Ectodermal cell (in vitro differentiated cells): Measurements from ENCODE around the gene CNTN5.

ENCODE experiments used
- H3K27ac ChIP-seq: 2 replicates; pipeline ENCODE4 v1.7.0; 2013; ENCODE audit warnings: mild to moderate bottlenecking, low read depth, low read length; ENCODE audit not compliant: insufficient read depth, poor library complexity, severe bottlenecking
- H3K27me3 ChIP-seq: 2 replicates; pipeline ENCODE4 v1.7.0; 2013; ENCODE audit warnings: mild to moderate bottlenecking, low read length; ENCODE audit not compliant: insufficient read depth, control insufficient read depth, poor library complexity, severe bottlenecking
- H3K36me3 ChIP-seq: one replicate; pipeline ENCODE4 v1.7.0; 2013; ENCODE audit warnings: low read length; ENCODE audit not compliant: control insufficient read depth, insufficient read depth
- H3K4me1 ChIP-seq: one replicate; pipeline ENCODE4 v1.7.0; 2013; ENCODE audit warnings: low read length; ENCODE audit not compliant: control insufficient read depth, insufficient read depth
- H3K4me3 ChIP-seq: 2 replicates; pipeline ENCODE4 v1.7.0; 2013; ENCODE audit warnings: low read depth, low read length, control low read depth; ENCODE audit not compliant: insufficient read depth
- H3K9me3 ChIP-seq: 2 replicates; pipeline ENCODE4 v1.7.0; 2013; ENCODE audit warnings: mild to moderate bottlenecking, low read length, moderate library complexity; ENCODE audit not compliant: control insufficient read depth
- WGBS, 2 experiments: methylation state at CpG; one replicate each; pipeline ENCODE4 v1.1.7; 2013; ENCODE audit warnings: missing lambda C conversion rate in 2 of 2; 5-methylcytosine and 5-hydroxymethylcytosine counted together

The CNTN5 gene

DNA sequence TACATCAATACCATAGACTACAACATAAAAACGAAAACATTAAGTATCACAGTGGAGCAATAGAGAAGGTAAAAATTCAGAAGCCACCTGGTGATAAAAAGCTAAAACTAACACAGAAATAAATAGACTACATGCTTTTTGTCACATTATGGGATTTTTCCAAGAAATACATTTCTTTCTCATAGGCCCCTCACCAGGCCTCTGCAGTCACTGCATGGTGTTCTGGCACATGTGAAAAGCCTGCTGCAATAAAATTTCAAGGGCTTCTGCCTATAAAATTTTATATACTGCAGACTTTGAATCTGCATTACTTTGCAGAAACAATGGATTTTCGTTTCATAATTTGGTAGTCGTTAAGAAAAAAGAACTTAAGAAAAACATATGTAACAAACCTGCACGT, 655.5 kb downstream of the CNTN5 start:
- Histone ChIP-seq H3K4me3 (no peak overlapping the region), H3K4me1 (no peaks in the 10 kb centered on the region), H3K9me3 (no peaks in the 10 kb centered on the region), H3K27me3 (no peaks in the 10 kb centered on the region), H3K36me3 (no peaks in the 10 kb centered on the region), H3K27ac (no peak overlapping the region)
- WGBS, 2 experiments, result 82% methylated on average over 3 of the region's 4 CpGs; no CpG with 5 or more reads in 1 of the 2 experiments

DNA sequence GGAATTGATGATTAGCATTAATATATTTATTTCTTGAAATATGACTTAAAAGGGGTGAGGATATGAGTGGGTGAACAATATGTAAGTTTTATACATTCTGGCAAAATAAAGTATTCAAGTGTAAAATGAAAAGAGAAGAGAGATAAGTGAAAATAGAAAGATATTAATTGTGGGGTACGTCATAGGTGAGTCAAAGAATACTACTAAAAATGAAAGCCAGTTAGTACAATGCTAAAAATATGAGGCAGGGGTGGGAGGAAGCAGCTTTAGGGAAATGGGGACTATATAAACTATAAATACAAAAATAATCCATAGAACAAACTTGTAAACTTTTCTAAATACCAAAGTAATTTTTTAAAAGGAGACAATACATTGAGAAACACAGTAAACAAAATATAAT, 661.4 kb downstream of the CNTN5 start:
- H3K4me3 ChIP-seq, result no peak overlapping the region
- WGBS, 2 experiments, result 71 to 94% methylated on average over 1 of the region's 1 CpG
- H3K9me3 ChIP-seq, result no peaks in the 10 kb centered on the region
- H3K27ac ChIP-seq, result no peak overlapping the region
- no peaks in the 10 kb centered on the region for H3K27me3 ChIP-seq
- H3K4me1 ChIP-seq, result no peaks in the 10 kb centered on the region
- H3K36me3 ChIP-seq, result no peaks in the 10 kb centered on the region

DNA sequence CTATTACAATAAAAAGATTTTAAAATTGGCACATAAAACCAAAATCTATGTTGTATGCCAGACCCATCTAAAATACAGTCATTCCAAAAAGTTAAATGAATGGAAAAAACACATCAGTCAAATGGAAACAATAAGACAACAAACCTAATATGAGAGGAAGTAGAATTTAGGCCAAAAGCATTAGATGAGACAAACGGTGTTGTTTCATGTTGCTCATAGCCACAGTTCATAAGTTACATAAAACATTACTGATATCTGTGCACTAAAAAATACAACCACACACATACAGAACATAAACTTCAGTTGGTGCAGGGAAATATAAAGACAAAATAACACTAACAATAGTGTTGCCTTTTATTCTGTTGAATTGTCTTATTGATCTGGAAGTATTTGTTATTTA, 661.9 kb downstream of the CNTN5 start:
- H3K4me1 ChIP-seq, result no peaks in the 10 kb centered on the region
- H3K4me3 ChIP-seq, result no peak overlapping the region
- no peaks in the 10 kb centered on the region for H3K9me3 ChIP-seq
- WGBS, 2 experiments, result 86 to 100% methylated on average over 1 of the region's 1 CpG
- no peaks in the 10 kb centered on the region for H3K27me3 ChIP-seq
- H3K36me3 ChIP-seq, result no peaks in the 10 kb centered on the region
- no peak overlapping the region for H3K27ac ChIP-seq

DNA sequence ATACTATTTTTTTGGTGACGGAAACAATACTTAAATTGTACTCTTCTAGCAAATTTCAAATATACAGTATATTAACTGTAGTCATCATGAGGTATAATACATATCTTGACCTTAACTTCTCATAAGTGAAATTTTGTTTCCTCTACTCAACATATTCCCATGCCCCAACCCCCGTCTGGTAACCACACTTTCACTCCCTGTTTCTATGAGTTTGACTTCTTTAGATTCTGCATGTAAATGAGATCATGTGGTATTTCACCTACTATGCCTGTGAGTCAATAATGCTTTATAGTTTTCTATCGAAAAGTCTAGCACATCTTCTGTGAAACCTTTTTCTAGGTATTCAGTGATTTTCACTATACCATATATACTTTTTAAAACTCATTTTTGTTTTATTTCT, 663.2 kb downstream of the CNTN5 start:
- Histone ChIP-seq H3K9me3 (no peaks in the 10 kb centered on the region), H3K4me1 (no peaks in the 10 kb centered on the region), H3K27me3 (no peaks in the 10 kb centered on the region), H3K27ac (no peak overlapping the region), H3K36me3 (no peaks in the 10 kb centered on the region), H3K4me3 (no peak overlapping the region)
- 81% methylated on average over 3 of the region's 3 CpGs; no CpG with 5 or more reads in 1 of the 2 experiments for WGBS, 2 experiments

DNA sequence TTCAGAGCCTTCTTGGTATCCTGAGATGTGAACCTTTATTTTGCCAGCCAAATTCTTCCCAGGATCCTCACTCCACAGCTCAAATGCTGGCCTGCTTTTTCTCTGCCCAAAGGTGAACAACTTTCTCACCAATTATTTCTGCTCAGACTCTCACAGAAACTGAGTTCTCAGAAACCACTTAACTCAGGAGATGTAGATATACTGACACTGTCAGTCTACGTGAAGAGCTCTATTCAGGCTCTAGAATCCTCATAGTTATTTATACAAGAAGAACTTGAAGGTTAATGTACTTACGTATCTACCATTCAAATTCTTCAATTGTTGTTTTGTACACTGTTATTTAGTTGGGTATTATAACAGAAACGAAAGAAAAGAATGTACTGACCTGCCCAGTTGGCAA, 666.1 kb downstream of the CNTN5 start:
- H3K36me3 ChIP-seq, result no peaks in the 10 kb centered on the region
- H3K4me3 ChIP-seq, result no peak overlapping the region
- no peaks in the 10 kb centered on the region for H3K27me3 ChIP-seq
- H3K4me1 ChIP-seq, result no peaks in the 10 kb centered on the region
- no peaks in the 10 kb centered on the region for H3K9me3 ChIP-seq
- 86 to 100% methylated on average over 1 of the region's 3 CpGs for WGBS, 2 experiments
- H3K27ac ChIP-seq, result no peak overlapping the region

DNA sequence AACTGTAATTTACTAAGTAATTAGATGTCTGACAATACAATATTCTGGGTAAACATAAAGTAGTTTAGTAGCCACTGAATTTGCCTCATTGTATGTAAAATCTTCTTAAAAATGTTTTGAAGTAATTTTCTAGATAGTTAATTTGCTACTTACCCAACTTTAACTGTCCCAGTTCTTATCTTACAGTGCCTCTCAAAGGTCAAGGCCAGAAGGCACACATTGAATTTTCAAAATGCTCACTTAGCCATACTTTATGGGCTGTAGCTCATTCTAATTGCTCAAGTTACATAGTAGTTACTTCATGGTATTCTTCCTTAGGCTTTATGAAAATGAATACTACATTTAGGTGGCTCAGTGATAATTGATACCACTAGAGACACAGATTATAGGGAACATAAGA, 666.6 kb downstream of the CNTN5 start:
- Histone ChIP-seq H3K9me3 (no peaks in the 10 kb centered on the region), H3K27ac (no peak overlapping the region), H3K4me3 (no peak overlapping the region), H3K4me1 (no peaks in the 10 kb centered on the region), H3K27me3 (no peaks in the 10 kb centered on the region), H3K36me3 (no peaks in the 10 kb centered on the region)

DNA sequence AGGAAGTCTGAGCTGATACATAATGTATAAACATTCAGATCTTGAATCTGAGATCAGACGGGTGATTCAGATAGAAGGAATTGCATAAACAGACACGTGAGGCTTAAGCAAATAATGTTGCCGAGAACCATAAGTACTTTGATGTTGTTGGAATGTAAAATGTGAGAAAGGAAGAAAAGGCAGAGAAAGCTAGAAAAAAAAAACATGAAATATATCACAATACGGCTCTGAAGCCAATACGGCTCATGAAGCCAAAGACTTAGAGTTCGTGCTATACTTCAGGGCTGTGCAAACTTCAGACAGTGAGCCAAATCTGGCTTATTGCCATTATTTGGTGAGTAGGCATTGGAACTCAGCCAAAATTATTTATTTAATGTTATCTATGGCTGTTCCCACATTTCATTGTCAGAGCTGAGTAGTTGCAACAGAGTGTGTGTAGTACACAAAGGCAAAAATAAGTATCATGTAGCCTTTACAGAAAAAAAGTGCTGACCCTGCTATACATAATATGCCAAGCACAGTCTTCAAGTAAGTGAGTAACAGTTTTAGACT, 673.3 kb downstream of the CNTN5 start:
- Histone ChIP-seq H3K9me3 (no peaks in the 10 kb centered on the region), H3K27me3 (no peaks in the 10 kb centered on the region)
- 93 to 99% methylated on average over 6 of the region's 6 CpGs for WGBS, 2 experiments

DNA sequence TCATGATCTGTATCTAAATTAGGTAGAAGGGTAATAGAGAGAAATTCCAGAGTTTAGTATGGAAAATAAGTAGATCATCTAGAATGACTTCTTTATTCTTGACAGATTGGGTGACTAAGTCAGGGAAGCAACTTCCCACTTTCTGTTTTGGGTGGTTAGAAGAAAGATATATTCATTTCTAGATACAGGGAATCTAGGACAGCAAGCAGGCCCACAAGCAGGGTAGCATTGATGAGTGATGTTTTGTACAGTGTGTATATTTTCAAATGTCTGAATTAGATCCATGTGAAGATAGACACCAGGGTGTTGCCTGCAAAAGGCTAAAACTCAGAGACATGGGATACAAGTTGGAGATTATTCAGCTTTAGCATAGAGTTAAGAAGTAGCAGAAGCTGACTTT, 674.4 kb downstream of the CNTN5 start:
- no peaks in the 10 kb centered on the region for H3K36me3 ChIP-seq
- H3K27me3 ChIP-seq, result no peaks in the 10 kb centered on the region
- no peak overlapping the region for H3K4me3 ChIP-seq
- no peaks in the 10 kb centered on the region for H3K4me1 ChIP-seq
- no peaks in the 10 kb centered on the region for H3K9me3 ChIP-seq
- no peak overlapping the region for H3K27ac ChIP-seq

More for the DNA sequence above, 673.3 kb downstream of the CNTN5 start:
- H3K4me3 ChIP-seq, result no peak overlapping the region
- no peaks in the 10 kb centered on the region for H3K36me3 ChIP-seq
- no peak overlapping the region for H3K27ac ChIP-seq
- no peaks in the 10 kb centered on the region for H3K4me1 ChIP-seq

DNA sequence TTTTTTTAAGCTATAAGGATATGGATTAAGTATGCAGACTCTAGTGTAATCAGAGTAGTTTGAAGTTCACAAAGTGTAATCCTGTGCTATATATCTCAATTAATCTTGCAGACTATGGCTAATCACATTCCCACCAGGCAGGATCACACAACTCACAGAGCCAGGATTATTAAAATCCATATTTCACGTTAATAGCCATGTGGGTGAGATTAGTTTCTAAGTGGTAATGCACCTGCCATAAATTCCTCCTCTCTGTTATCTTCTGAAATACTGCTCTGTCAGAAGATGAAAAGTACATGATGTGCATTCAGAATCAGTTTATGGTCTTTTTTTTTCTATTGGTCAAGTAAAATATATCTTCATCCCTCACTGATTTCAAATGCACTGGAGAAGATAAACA, 686.1 kb downstream of the CNTN5 start:
- Histone ChIP-seq H3K27me3 (no peaks in the 10 kb centered on the region), H3K9me3 (no peaks in the 10 kb centered on the region), H3K4me3 (no peak overlapping the region), H3K4me1 (no peaks in the 10 kb centered on the region), H3K36me3 (no peaks in the 10 kb centered on the region), H3K27ac (no peak overlapping the region)
- 100% methylated on average over 1 of the region's 1 CpG for WGBS, 2 experiments

DNA sequence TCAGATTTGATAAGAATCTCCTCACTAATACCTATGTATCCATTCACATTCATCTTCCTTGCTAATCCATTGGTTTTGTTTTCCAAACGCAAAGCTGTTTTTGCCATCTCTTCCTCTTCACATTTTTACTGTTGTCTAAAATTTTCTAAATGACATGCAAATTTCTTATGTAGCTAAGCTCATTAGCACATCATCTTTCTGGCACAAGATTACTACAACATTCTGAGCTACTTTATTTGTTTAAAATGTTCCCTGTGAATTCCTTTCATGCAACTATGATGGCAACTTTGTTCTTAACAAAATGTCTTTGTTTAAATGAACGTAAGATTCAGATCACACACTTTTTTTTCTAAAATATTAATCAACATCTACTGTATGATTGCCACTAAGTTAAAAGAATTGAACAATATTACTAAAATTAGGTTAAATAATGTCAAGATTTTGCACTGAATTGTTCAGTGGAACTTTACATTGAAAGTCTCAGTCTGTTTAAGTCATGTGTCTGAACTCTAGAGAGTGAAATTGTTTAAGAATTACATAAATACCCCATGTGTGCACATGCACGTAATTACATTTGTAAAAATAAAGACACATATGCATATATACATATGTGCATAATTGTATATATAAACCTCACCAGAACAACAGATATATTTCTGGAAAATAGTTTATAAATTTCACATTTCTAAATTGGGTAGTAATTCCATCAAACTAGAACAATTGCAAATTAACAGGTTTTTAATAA, 688.4 kb downstream of the CNTN5 start:
- Histone ChIP-seq H3K27ac (no peak overlapping the region), H3K4me3 (no peak overlapping the region), H3K36me3 (no peaks in the 10 kb centered on the region), H3K9me3 (no peaks in the 10 kb centered on the region), H3K27me3 (no peaks in the 10 kb centered on the region), H3K4me1 (no peaks in the 10 kb centered on the region)
- 85 to 88% methylated on average over 1 of the region's 3 CpGs for WGBS, 2 experiments
